NCI-H2081 (cell line): ENCODE measurements around the gene PLPPR1.
A peak's percentile ranks its signal among the peaks of the same experiment; 100 is the strongest.
"Not testable (repeated sequence)": the region's sequence is repeated elsewhere in the genome, so short reads cannot be mapped to it uniquely, and the experiment has no call there.

Experiments
- DNase-seq, 2 experiments: peaks; one replicate each; lab custom pipeline; 2025; lab: John Stamatoyannopoulos, UW

Gene PLPPR1

GRCh38 chr9:101028346-101029314 lies at the start of gene PLPPR1:
Gene PLPPR1, plus strand, starts transcription at chr9:101028727.
- peak; percentile 78 to 85 for DNase-seq

GRCh38 chr9:100989731-100990130 lies 38.8 kb upstream of the PLPPR1 start:
- DNase-seq: no peak

- no peak for DNase-seq
Observed at GRCh38 chr9:100990605-100991381, 37.7 kb upstream of the PLPPR1 start.

- no peak for DNase-seq
Observed at GRCh38 chr9:100992632-100993031, 35.9 kb upstream of the PLPPR1 start.

- DNase-seq: no peak
Observed at GRCh38 chr9:100999906-101000544, 28.5 kb upstream of the PLPPR1 start.

GRCh38 chr9:101005246-101005645 lies 23.3 kb upstream of the PLPPR1 start:
- DNase-seq: no peak

GRCh38 chr9:101014566-101014965 lies 14.0 kb upstream of the PLPPR1 start:
- DNase-seq: no peak

- peak in 1 of 2 experiments; percentile 23 for DNase-seq
Observed at GRCh38 chr9:101018467-101018866, 10.1 kb upstream of the PLPPR1 start.

GRCh38 chr9:101022704-101023103 lies 5.8 kb upstream of the PLPPR1 start:
- no peak for DNase-seq

GRCh38 chr9:101025940-101026339 lies 2.6 kb upstream of the PLPPR1 start:
- DNase-seq: no peak

- DNase-seq: peak; percentile 42 to 75
Observed at GRCh38 chr9:101026824-101027223, 1.7 kb upstream of the PLPPR1 start.

GRCh38 chr9:101027236-101027635 lies 1.3 kb upstream of the PLPPR1 start:
- DNase-seq: no peak

GRCh38 chr9:101027733-101028345 lies 688 bp upstream of the PLPPR1 start:
- DNase-seq: peak in 1 of 2 experiments; percentile 3

GRCh38 chr9:101029315-101030085 lies 973 bp downstream of the PLPPR1 start:
- DNase-seq: no peak

GRCh38 chr9:101030086-101030391 lies 1.5 kb downstream of the PLPPR1 start:
- DNase-seq: no peak

- no peak for DNase-seq
Observed at GRCh38 chr9:101032426-101032825, 3.9 kb downstream of the PLPPR1 start.

GRCh38 chr9:101034222-101034621 lies 5.7 kb downstream of the PLPPR1 start:
- DNase-seq: no peak

GRCh38 chr9:101035098-101035497 lies 6.6 kb downstream of the PLPPR1 start:
- DNase-seq: no peak

GRCh38 chr9:101037430-101037829 lies 8.9 kb downstream of the PLPPR1 start:
- DNase-seq: no peak

- no peak for DNase-seq
Observed at GRCh38 chr9:101038488-101038887, 10.0 kb downstream of the PLPPR1 start.

- DNase-seq: not testable (repeated sequence)
Observed at GRCh38 chr9:101039581-101039980, 11.1 kb downstream of the PLPPR1 start.
